ENCODE data around the gene MCU.

Gene MCU

DNA sequence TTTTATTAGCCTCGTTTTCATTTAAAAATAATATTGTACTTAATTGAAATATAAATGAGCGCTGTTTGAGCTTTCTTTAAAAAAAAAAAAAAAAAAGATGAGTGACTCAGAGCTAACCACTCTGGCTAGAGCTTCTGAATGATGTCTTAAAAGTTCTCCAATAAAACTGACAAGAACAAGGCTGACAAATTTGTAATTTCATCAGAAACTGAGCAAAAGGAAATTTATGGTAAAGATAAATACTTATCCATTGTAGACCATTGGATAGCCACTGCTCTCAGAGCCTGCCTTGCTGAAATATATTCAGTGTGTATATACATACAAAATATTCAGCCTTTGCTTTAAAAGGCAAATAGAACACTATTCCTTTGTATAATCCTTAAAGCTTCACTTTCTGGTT lies 110.4 kb downstream of the MCU start:
- TF ChIP-seq POLR2AphosphoS5 (IDR thresholded peaks at IDR 0.05; ENCODE audit: low read depth, low read length) (no peak), TAF1 (IDR thresholded peaks at IDR 0.05; ENCODE audit: borderline replicate concordance, insufficient read depth, low read length) (no peak), SIN3A (IDR thresholded peaks at IDR 0.05; ENCODE audit: borderline replicate concordance, insufficient read depth, low read length) (no peak), FOXP2 (optimal IDR thresholded peaks at IDR 0.05; ENCODE audit: borderline replicate concordance, extremely low read depth, extremely low read length, insufficient read depth) (no peak)
- TF ChIP-seq, protein P1, sequence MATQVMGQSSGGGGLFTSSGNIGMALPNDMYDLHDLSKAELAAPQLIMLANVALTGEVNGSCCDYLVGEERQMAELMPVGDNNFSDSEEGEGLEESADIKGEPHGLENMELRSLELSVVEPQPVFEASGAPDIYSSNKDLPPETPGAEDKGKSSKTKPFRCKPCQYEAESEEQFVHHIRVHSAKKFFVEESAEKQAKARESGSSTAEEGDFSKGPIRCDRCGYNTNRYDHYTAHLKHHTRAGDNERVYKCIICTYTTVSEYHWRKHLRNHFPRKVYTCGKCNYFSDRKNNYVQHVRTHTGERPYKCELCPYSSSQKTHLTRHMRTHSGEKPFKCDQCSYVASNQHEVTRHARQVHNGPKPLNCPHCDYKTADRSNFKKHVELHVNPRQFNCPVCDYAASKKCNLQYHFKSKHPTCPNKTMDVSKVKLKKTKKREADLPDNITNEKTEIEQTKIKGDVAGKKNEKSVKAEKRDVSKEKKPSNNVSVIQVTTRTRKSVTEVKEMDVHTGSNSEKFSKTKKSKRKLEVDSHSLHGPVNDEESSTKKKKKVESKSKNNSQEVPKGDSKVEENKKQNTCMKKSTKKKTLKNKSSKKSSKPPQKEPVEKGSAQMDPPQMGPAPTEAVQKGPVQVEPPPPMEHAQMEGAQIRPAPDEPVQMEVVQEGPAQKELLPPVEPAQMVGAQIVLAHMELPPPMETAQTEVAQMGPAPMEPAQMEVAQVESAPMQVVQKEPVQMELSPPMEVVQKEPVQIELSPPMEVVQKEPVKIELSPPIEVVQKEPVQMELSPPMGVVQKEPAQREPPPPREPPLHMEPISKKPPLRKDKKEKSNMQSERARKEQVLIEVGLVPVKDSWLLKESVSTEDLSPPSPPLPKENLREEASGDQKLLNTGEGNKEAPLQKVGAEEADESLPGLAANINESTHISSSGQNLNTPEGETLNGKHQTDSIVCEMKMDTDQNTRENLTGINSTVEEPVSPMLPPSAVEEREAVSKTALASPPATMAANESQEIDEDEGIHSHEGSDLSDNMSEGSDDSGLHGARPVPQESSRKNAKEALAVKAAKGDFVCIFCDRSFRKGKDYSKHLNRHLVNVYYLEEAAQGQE (IDR thresholded peaks at IDR 0.05; ENCODE audit: insufficient read depth in 1 of 2, low read depth in 2 of 2, low read length in 2 of 2), result no peak

DNA sequence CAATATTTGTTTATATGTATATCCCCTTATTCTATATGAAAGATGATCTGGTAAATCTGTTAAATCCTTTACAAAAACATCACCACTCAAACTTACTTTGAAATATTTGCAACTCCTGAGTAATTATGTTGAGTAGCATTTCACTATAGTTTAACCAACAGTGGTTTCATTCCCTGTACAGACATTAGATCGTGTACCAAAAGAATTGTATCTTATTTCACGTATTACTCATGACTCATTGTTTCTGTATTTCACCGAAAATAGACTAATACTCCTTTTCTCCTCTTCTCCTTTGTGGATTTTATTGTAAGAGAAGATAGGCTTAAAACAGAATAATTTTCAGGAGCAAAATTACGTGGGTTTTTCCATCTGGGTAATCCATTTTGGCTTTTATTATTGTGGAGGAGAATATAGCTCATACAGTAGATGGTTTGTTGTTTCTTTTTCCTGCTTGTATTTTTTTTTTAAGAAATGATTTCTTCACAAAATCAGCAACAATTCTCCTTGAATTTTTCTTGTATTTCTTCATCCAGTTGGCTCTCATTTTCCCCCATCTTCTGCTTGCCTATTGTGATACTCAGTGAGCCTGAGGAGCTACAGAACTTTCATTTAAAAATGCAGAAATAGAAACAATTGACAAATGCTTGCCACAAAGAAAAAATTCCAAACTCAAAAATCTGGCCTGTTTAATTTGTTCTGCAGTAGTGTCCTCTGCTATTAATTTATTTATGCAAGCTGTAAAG lies 111.0 kb downstream of the MCU start:
- no peak for TF ChIP-seq FOXP2 (optimal IDR thresholded peaks at IDR 0.05; ENCODE audit: borderline replicate concordance, extremely low read depth, extremely low read length, insufficient read depth)
- TF ChIP-seq TAF1 (IDR thresholded peaks at IDR 0.05; ENCODE audit: borderline replicate concordance, insufficient read depth, low read length), result no peak
- TF ChIP-seq, protein P1 (IDR thresholded peaks at IDR 0.05; ENCODE audit: insufficient read depth in 1 of 2, low read depth in 2 of 2, low read length in 2 of 2), result no peak

DNA sequence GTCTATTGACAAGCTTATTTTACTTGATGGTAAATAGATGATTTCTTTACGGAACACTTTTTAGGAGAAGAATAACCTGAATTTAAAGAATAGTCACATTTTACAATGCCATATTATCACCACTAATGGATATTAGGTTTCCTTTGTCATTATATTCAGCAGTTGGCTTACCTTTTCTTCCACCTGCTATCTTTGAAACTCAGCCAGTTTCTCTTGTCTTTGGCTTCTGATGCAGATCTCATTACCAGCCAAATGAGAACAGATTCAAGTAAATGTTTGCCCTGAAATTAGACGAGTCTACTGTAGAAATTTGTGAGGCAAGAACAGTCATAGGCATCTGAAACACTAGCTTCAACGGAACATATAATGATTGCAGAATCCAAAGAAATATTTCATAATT lies 116.1 kb downstream of the MCU start:
- TF ChIP-seq, protein P1 (IDR thresholded peaks at IDR 0.05; ENCODE audit: insufficient read depth in 1 of 2, low read depth in 2 of 2, low read length in 2 of 2), result no peak
- TF ChIP-seq POLR2AphosphoS5 (IDR thresholded peaks at IDR 0.05; ENCODE audit: low read depth, low read length) (no peak), SIN3A (IDR thresholded peaks at IDR 0.05; ENCODE audit: borderline replicate concordance, insufficient read depth, low read length) (no peak), TAF1 (IDR thresholded peaks at IDR 0.05; ENCODE audit: borderline replicate concordance, insufficient read depth, low read length) (no peak), FOXP2 (optimal IDR thresholded peaks at IDR 0.05; ENCODE audit: borderline replicate concordance, extremely low read depth, extremely low read length, insufficient read depth) (no peak)

DNA sequence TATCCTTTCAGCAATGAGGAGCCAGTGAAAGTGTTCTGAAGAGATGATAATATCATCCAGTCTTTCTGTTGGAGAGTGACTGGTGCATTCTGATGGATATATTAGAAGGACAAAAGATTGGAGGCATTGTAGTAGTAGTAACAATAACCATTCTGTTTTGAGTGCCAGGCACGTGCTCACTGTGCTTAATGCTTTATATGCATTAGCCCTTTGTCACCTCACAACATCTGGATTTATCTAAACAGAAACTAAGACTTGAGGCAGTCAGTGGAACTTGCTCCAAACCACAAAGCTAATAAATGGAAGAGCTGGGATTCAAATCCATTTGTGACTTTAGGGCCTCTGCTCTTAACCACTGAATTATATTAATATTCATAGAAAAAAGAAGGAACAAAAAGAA lies 117.1 kb downstream of the MCU start:
- TF ChIP-seq FOXP2 (optimal IDR thresholded peaks at IDR 0.05; ENCODE audit: borderline replicate concordance, extremely low read depth, extremely low read length, insufficient read depth) (no peak), TAF1 (IDR thresholded peaks at IDR 0.05; ENCODE audit: borderline replicate concordance, insufficient read depth, low read length) (no peak), SIN3A (IDR thresholded peaks at IDR 0.05; ENCODE audit: borderline replicate concordance, insufficient read depth, low read length) (no peak)
- TF ChIP-seq, protein P1 (IDR thresholded peaks at IDR 0.05; ENCODE audit: insufficient read depth in 1 of 2, low read depth in 2 of 2, low read length in 2 of 2), result no peak

DNA sequence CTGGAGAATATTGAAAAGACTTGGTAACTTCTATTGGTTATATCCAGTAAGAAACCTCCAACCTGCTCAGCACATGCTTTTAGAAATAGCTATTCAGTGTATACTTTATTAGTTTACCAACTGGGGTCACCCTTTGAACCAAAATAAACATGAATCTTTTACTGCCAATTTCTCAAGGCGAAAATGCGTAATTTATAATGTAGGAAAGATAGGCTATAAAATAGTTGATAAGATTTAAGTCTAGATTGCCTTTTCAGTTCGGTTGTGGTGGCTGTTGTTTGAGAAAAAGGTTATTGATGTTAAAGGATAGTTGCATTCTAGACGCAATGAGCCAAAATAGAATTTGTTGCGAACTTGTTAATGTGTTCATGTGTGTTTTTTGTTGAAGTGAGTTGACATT lies 119.0 kb downstream of the MCU start:
- no peak for TF ChIP-seq TAF1 (IDR thresholded peaks at IDR 0.05; ENCODE audit: borderline replicate concordance, insufficient read depth, low read length)

Measured in PFSK-1 (cell line).